ENCODE results near the gene ANKS6. TPM values are rescaled to one million over a fixed set of nuclear protein-coding genes. Genes with fewer than 3 reads are reported as not detected.

Gene ANKS6
- total and polyA plus RNA-seq, 2 experiments from 2014 or later: 36.9 to 59.0 TPM

DNA sequence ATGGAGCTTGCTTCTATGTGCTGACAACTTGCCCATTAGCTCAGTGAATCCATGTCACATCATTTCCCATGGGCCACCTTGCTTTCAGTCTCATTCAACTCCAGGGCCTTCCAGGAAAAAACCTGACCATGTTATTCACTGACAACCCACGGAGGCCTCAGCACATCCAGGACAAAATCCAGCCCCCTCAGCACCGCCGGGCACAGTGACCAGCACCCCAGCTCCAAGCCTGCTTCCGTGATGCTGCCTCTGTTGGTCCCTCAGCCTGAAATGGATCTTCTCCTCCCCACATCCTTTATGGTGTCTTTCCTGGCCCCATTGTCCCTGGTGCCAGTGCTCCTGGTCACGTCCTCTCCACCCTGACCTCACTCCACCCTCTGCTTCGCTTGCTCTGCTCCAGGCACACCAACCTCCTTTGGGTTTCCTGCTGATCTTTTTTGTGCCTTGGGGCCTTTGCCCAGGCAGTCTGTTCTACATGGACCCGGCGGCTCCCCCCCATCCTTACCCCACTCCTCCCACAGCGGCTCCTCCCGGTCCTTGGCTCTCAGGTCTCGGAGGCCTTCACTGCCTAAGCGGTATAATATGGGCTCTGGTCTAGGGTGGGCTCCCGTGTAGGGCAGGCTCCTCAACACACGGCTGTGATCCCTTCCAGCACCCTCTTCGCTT is 25.0 kb downstream of the ANKS6 start:
- Histone ChIP-seq H3F3A (replicated peaks; ENCODE audit: low read depth) (no peaks in the 10 kb centered on the region), H3K27me3 (ENCODE audit: insufficient read depth) (no peaks in the 10 kb centered on the region), H3K4me2 (no peak overlapping the region), H3K4me1 (ENCODE audit: insufficient read depth) (no peaks in the 10 kb centered on the region), H2AFZ (no peak overlapping the region), H3K36me3 (ENCODE audit: insufficient read depth) (peaks cover 21% of the 10 kb centered on the region), H3K27ac (ENCODE audit: low read depth) (no peak overlapping the region), H4K20me1 (replicated peaks; ENCODE audit: insufficient read depth) (peaks cover 5% of the 10 kb centered on the region), H3K79me2 (replicated peaks; ENCODE audit: insufficient read depth) (0 out of 2 replicates have a peak, but pooled peaks cover 3% of the 10 kb centered on the region), H3K9me2 (ENCODE audit: insufficient read depth) (no peaks in the 10 kb centered on the region), H3K4me3 (no peak overlapping the region)
- TF ChIP-seq POLR2AphosphoS5 (IDR thresholded peaks at IDR 0.05; ENCODE audit: low read depth) (no peak), NANOG (IDR thresholded peaks at IDR 0.05; ENCODE audit: borderline replicate concordance) (no peak), CREB1 (CRISPR knock-in tag; IDR thresholded peaks at IDR 0.05; ENCODE audit: low read depth) (no peak), EZH2phosphoT487 (IDR thresholded peaks at IDR 0.05; ENCODE audit: unreplicated experiment) (no peak), CTCF (conservative IDR thresholded peaks at IDR 0.05; ENCODE audit: low read depth in 2 of 2) (no peak), ZNF114 (CRISPR knock-in tag; IDR thresholded peaks at IDR 0.05) (no peak), JUNB (IDR thresholded peaks at IDR 0.05; ENCODE audit: unreplicated experiment) (no peak), REST (IDR thresholded peaks at IDR 0.05; ENCODE audit: unreplicated experiment) (no peak), STAT1 (IDR thresholded peaks at IDR 0.05; ENCODE audit: unreplicated experiment) (no peak), EZH2 (IDR thresholded peaks at IDR 0.05; ENCODE audit: low read depth, unreplicated experiment) (no peak), ZNF331 (CRISPR knock-in tag; IDR thresholded peaks at IDR 0.05; ENCODE audit: low read depth) (no peak)
- TF ChIP-seq, protein P1, sequence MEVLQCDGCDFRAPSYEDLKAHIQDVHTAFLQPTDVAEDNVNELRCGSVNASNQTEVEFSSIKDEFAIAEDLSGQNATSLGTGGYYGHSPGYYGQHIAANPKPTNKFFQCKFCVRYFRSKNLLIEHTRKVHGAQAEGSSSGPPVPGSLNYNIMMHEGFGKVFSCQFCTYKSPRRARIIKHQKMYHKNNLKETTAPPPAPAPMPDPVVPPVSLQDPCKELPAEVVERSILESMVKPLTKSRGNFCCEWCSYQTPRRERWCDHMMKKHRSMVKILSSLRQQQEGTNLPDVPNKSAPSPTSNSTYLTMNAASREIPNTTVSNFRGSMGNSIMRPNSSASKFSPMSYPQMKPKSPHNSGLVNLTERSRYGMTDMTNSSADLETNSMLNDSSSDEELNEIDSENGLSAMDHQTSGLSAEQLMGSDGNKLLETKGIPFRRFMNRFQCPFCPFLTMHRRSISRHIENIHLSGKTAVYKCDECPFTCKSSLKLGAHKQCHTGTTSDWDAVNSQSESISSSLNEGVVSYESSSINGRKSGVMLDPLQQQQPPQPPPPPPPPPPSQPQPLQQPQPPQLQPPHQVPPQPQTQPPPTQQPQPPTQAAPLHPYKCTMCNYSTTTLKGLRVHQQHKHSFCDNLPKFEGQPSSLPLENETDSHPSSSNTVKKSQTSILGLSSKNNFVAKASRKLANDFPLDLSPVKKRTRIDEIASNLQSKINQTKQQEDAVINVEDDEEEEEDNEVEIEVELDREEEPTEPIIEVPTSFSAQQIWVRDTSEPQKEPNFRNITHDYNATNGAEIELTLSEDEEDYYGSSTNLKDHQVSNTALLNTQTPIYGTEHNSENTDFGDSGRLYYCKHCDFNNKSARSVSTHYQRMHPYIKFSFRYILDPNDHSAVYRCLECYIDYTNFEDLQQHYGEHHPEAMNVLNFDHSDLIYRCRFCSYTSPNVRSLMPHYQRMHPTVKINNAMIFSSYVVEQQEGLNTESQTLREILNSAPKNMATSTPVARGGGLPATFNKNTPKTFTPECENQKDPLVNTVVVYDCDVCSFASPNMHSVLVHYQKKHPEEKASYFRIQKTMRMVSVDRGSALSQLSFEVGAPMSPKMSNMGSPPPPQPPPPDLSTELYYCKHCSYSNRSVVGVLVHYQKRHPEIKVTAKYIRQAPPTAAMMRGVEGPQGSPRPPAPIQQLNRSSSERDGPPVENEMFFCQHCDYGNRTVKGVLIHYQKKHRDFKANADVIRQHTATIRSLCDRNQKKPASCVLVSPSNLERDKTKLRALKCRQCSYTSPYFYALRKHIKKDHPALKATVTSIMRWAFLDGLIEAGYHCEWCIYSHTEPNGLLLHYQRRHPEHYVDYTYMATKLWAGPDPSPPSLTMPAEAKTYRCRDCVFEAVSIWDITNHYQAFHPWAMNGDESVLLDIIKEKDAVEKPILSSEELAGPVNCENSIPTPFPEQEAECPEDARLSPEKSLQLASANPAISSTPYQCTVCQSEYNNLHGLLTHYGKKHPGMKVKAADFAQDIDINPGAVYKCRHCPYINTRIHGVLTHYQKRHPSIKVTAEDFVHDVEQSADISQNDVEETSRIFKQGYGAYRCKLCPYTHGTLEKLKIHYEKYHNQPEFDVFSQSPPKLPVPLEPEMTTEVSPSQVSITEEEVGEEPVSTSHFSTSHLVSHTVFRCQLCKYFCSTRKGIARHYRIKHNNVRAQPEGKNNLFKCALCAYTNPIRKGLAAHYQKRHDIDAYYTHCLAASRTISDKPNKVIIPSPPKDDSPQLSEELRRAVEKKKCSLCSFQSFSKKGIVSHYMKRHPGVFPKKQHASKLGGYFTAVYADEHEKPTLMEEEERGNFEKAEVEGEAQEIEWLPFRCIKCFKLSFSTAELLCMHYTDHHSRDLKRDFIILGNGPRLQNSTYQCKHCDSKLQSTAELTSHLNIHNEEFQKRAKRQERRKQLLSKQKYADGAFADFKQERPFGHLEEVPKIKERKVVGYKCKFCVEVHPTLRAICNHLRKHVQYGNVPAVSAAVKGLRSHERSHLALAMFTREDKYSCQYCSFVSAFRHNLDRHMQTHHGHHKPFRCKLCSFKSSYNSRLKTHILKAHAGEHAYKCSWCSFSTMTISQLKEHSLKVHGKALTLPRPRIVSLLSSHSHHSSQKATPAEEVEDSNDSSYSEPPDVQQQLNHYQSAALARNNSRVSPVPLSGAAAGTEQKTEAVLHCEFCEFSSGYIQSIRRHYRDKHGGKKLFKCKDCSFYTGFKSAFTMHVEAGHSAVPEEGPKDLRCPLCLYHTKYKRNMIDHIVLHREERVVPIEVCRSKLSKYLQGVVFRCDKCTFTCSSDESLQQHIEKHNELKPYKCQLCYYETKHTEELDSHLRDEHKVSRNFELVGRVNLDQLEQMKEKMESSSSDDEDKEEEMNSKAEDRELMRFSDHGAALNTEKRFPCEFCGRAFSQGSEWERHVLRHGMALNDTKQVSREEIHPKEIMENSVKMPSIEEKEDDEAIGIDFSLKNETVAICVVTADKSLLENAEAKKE (CRISPR knock-in tag; IDR thresholded peaks at IDR 0.05): no peak
- TF ChIP-seq, protein P2, sequence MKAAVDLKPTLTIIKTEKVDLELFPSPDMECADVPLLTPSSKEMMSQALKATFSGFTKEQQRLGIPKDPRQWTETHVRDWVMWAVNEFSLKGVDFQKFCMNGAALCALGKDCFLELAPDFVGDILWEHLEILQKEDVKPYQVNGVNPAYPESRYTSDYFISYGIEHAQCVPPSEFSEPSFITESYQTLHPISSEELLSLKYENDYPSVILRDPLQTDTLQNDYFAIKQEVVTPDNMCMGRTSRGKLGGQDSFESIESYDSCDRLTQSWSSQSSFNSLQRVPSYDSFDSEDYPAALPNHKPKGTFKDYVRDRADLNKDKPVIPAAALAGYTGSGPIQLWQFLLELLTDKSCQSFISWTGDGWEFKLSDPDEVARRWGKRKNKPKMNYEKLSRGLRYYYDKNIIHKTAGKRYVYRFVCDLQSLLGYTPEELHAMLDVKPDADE (IDR thresholded peaks at IDR 0.05): no peak
- no peaks in the 10 kb centered on the region for H3K9me3 Mint-ChIP-seq
- H3K4me3 Mint-ChIP-seq: no peak overlapping the region
- H3K27me3 Mint-ChIP-seq (ENCODE audit: insufficient read depth, low read depth, poor library complexity): peaks cover 14% of the 10 kb centered on the region
- ATAC-seq: no peak
- H3K27ac Mint-ChIP-seq: no peak overlapping the region; the same call in 1 of the 2 replicates
- DNase-seq (ENCODE audit: low spot score): no peak
- H3K36me3 Mint-ChIP-seq (ENCODE audit: low read depth): peaks cover 82% of the 10 kb centered on the region
- H3K4me1 Mint-ChIP-seq: no peaks in the 10 kb centered on the region; the same call in 2 of the 3 replicates
